HG03457 (cell line): Measurements from ENCODE around the gene GRIK4.

Experiments
- ATAC-seq: cut with Tn5 transposase; IDR thresholded peaks from one replicate; pipeline ENCODE4 v1.9.1; 2021; ENCODE audit warnings: moderate number of reproducible peaks; ENCODE audit not compliant: unreplicated experiment

GRIK4 gene

GRCh38 chr11:120869097-120869496, 357.5 kb downstream of the GRIK4 start:
- no peak for ATAC-seq

- ATAC-seq, result no peak
Measured at GRCh38 chr11:120869516-120870011, 358.0 kb downstream of the GRIK4 start.

- ATAC-seq, result no peak
Measured at GRCh38 chr11:120871194-120871593, 359.6 kb downstream of the GRIK4 start.

GRCh38 chr11:120871924-120872323, 360.4 kb downstream of the GRIK4 start:
- ATAC-seq, result no peak

- no peak for ATAC-seq
Measured at GRCh38 chr11:120873966-120874735, 362.6 kb downstream of the GRIK4 start.

GRCh38 chr11:120875986-120876385, 364.4 kb downstream of the GRIK4 start:
- no peak for ATAC-seq

GRCh38 chr11:120877746-120878365, 366.3 kb downstream of the GRIK4 start:
- ATAC-seq, result no peak

- ATAC-seq, result no peak
Measured at GRCh38 chr11:120878781-120879180, 367.2 kb downstream of the GRIK4 start.

GRCh38 chr11:120880498-120881175, 369.1 kb downstream of the GRIK4 start:
- ATAC-seq, result no peak

- no peak for ATAC-seq
Measured at GRCh38 chr11:120881596-120881995, 370.0 kb downstream of the GRIK4 start.

GRCh38 chr11:120882175-120882574, 370.6 kb downstream of the GRIK4 start:
- no peak for ATAC-seq

- ATAC-seq, result no peak
Measured at GRCh38 chr11:120883404-120884080, 372.0 kb downstream of the GRIK4 start.

- ATAC-seq, result no peak
Measured at GRCh38 chr11:120884154-120885020, 372.8 kb downstream of the GRIK4 start.

- ATAC-seq, result no peak
Measured at GRCh38 chr11:120890609-120891320, 379.2 kb downstream of the GRIK4 start.

GRCh38 chr11:120893440-120894201, 382.1 kb downstream of the GRIK4 start:
- ATAC-seq, result no peak

GRCh38 chr11:120894202-120894985, 382.8 kb downstream of the GRIK4 start:
- ATAC-seq, result no peak

GRCh38 chr11:120896687-120897086, 385.1 kb downstream of the GRIK4 start:
- ATAC-seq, result no peak

- no peak for ATAC-seq
Measured at GRCh38 chr11:120898568-120898967, 387.0 kb downstream of the GRIK4 start.
